MM.1S (cell line): ENCODE measurements around the gene PARD6G.

ENCODE experiments used
- DNase-seq: peaks from one replicate; pipeline ENCODE4 v3.0.0-alpha.2; 2015
- H2AFZ ChIP-seq: fragments of 300-600 bp; sonication (generic); 2 replicates; pipeline ENCODE4 v1.6.0; 2016; ENCODE audit warnings: antibody characterized with exemption, low read length
- H3F3A ChIP-seq: fragments of 300-600 bp; sonication (generic); 2 replicates; pipeline ENCODE4 v1.6.1; 2016; ENCODE audit warnings: mild to moderate bottlenecking, antibody characterized with exemption, low read length, moderate library complexity, mixed read lengths; ENCODE audit not compliant: insufficient read depth
- H3K27ac ChIP-seq: fragments of 300-600 bp; sonication (generic); 2 replicates; pipeline ENCODE4 v1.5.1; 2016; ENCODE audit warnings: mild to moderate bottlenecking, low read length
- H3K27me3 ChIP-seq: fragments of 300-600 bp; sonication (generic); replicated peaks from 2 replicates; pipeline ENCODE4 v1.6.0; 2016; ENCODE audit warnings: low read length; ENCODE audit not compliant: insufficient read depth
- H3K36me3 ChIP-seq: fragments of 300-600 bp; sonication (generic); replicated peaks from 2 replicates; pipeline ENCODE4 v1.6.1; 2016; ENCODE audit warnings: mild to moderate bottlenecking, low read length, mixed read lengths; ENCODE audit not compliant: insufficient read depth
- H3K4me1 ChIP-seq: fragments of 300-600 bp; sonication (generic); 2 replicates; pipeline ENCODE4 v1.6.1; 2016; ENCODE audit warnings: low read length, mixed read lengths
- H3K4me2 ChIP-seq: fragments of 300-600 bp; sonication (generic); 2 replicates; pipeline ENCODE4 v1.6.0; 2016; ENCODE audit warnings: low read depth, low read length
- H3K4me3 ChIP-seq: fragments of 300-600 bp; sonication (generic); 2 replicates; pipeline ENCODE4 v1.5.1; 2016; ENCODE audit warnings: low read length, mixed read lengths
- H3K79me2 ChIP-seq: fragments of 300-600 bp; sonication (generic); 2 replicates; pipeline ENCODE4 v1.6.1; 2016; ENCODE audit warnings: mixed run types, low read length, mixed read lengths
- H3K9ac ChIP-seq: fragments of 300-600 bp; sonication (generic); 2 replicates; pipeline ENCODE4 v1.6.1; 2016; ENCODE audit warnings: low read length, mixed read lengths
- H3K9me2 ChIP-seq: fragments of 300-600 bp; sonication (generic); replicated peaks from 2 replicates; pipeline ENCODE4 v1.6.1; 2016; ENCODE audit warnings: mild to moderate bottlenecking, low read length, mixed read lengths; ENCODE audit not compliant: insufficient read depth
- H3K9me3 ChIP-seq: fragments of 300-600 bp; sonication (generic); replicated peaks from 2 replicates; pipeline ENCODE4 v1.6.1; 2016; ENCODE audit warnings: mild to moderate bottlenecking, low read length, mixed read lengths; ENCODE audit not compliant: insufficient read depth
- H4K20me1 ChIP-seq: fragments of 300-600 bp; sonication (generic); 2 replicates; pipeline ENCODE4 v1.6.1; 2016; ENCODE audit warnings: mild to moderate bottlenecking, low read length, moderate library complexity, mixed read lengths; ENCODE audit not compliant: insufficient read depth
- CTCF ChIP-seq: fragments of 300-600 bp; sonication (generic); IDR thresholded peaks from 2 replicates; pipeline ENCODE4 v1.5.1; 2016; ENCODE audit warnings: antibody characterized with exemption, low read length, mixed read lengths
- EZH2 ChIP-seq: fragments of 300-600 bp; sonication (generic); optimal IDR thresholded peaks from 2 replicates; pipeline ENCODE3; 2017; ENCODE audit warnings: low read depth, mild to moderate bottlenecking, antibody characterized with exemption, low read length, mixed read lengths
- EZH2phosphoT487 ChIP-seq: fragments of 300-600 bp; sonication (generic); IDR thresholded peaks from 2 replicates; pipeline ENCODE4 v1.6.1; 2018; ENCODE audit warnings: antibody characterized with exemption, low read length

PARD6G gene

GRCh38 chr18:80173060-80173459 is 74.3 kb downstream of the PARD6G start:
- no peaks in the 10 kb centered on the region for H3F3A ChIP-seq
- no peak overlapping the region for H3K27ac ChIP-seq
- no peak overlapping the region for H2AFZ ChIP-seq
- TF ChIP-seq EZH2phosphoT487 = no peak
- no peak for TF ChIP-seq CTCF
- TF ChIP-seq EZH2 = no peak
- H3K27me3 ChIP-seq = no peaks in the 10 kb centered on the region
- no peaks in the 10 kb centered on the region for H3K9me3 ChIP-seq
- H3K36me3 ChIP-seq = no peaks in the 10 kb centered on the region
- no peak for DNase-seq
- no peak overlapping the region for H3K4me3 ChIP-seq
- no peak overlapping the region for H3K4me2 ChIP-seq
- no peak overlapping the region for H3K9ac ChIP-seq
- H4K20me1 ChIP-seq = no peaks in the 10 kb centered on the region
- H3K79me2 ChIP-seq = no peaks in the 10 kb centered on the region
- H3K4me1 ChIP-seq = no peaks in the 10 kb centered on the region
- H3K9me2 ChIP-seq = no peaks in the 10 kb centered on the region

- Histone ChIP-seq H3K27ac (no peak overlapping the region), H3K4me2 (no peak overlapping the region), H3K79me2 (no peaks in the 10 kb centered on the region), H3K4me3 (no peak overlapping the region), H3F3A (no peaks in the 10 kb centered on the region), H3K36me3 (no peaks in the 10 kb centered on the region), H3K27me3 (no peaks in the 10 kb centered on the region), H3K4me1 (no peaks in the 10 kb centered on the region), H3K9me2 (no peaks in the 10 kb centered on the region), H3K9me3 (no peaks in the 10 kb centered on the region), H3K9ac (no peak overlapping the region), H4K20me1 (no peaks in the 10 kb centered on the region), H2AFZ (no peak overlapping the region)
- TF ChIP-seq CTCF = no peak
- TF ChIP-seq EZH2phosphoT487 = no peak
- no peak for TF ChIP-seq EZH2
- no peak for DNase-seq
These were observed 75.3 kb downstream of the PARD6G start for GRCh38 chr18:80172056-80172455.

GRCh38 chr18:80171054-80171872 is 76.1 kb downstream of the PARD6G start:
- DNase-seq = no peak
- Histone ChIP-seq H2AFZ (no peak overlapping the region), H4K20me1 (no peaks in the 10 kb centered on the region), H3K9me3 (no peaks in the 10 kb centered on the region), H3K36me3 (no peaks in the 10 kb centered on the region), H3F3A (no peaks in the 10 kb centered on the region), H3K9me2 (no peaks in the 10 kb centered on the region), H3K4me2 (no peak overlapping the region), H3K27me3 (no peaks in the 10 kb centered on the region), H3K9ac (no peak overlapping the region), H3K4me1 (no peaks in the 10 kb centered on the region), H3K79me2 (no peaks in the 10 kb centered on the region), H3K27ac (no peak overlapping the region), H3K4me3 (no peak overlapping the region)
- TF ChIP-seq EZH2 (no peak), EZH2phosphoT487 (no peak), CTCF (peak; percentile 35)
